Tibial artery (tissue), 4 donors: ENCODE measurements around the gene BICDL1.
A peak's percentile ranks its signal among the peaks of the same experiment; 100 is the strongest.

ENCODE experiments used
- DNase-seq, 2 donors: peaks; one replicate each; pipeline ENCODE4 v3.0.0-alpha.2; 2019
- H3K27ac ChIP-seq, 2 donors: fragments of 200-600 bp; sonication (generic) in 1 of 2; 1 replicate in 1 of 2; 2 replicates in 1 of 2; pipeline ENCODE4 v1.5.1; 2018 to 2019; ENCODE audit warnings: mild to moderate bottlenecking in 1 of 2
- H3K27me3 ChIP-seq, 2 donors: fragments of 200-600 bp; sonication (generic) in 1 of 2; one replicate each; pipeline versions ENCODE4 v1.5.1 to v1.6.0; 2016 to 2019
- H3K36me3 ChIP-seq, 3 donors: fragments of 200-600 bp; sonication (generic) in 2 of 3; one replicate each; pipeline ENCODE4 v1.5.1; 2016 to 2019; ENCODE audit warnings: mild to moderate bottlenecking in 2 of 3
- H3K4me1 ChIP-seq, 4 donors: fragments of 200-600 bp; sonication (generic) in 2 of 4; 1 replicate in 3 of 4; 2 replicates in 1 of 4; pipeline ENCODE4 v1.5.1; 2016 to 2019
- H3K4me3 ChIP-seq, 2 donors: fragments of 200-600 bp; sonication (generic) in 1 of 2; 1 replicate in 1 of 2; 2 replicates in 1 of 2; pipeline ENCODE4 v1.5.1; 2018 to 2019; ENCODE audit warnings: mild to moderate bottlenecking in 2 of 2
- H3K9me3 ChIP-seq, 3 donors: fragments of 200-600 bp; sonication (generic) in 1 of 3; one replicate each; pipeline ENCODE4 v1.5.1; 2016 to 2019
- CTCF ChIP-seq, 2 experiments: fragments of 200-600 bp in 1 of 2; fragments of 450-650 bp in 1 of 2; IDR thresholded peaks; one replicate each; pipeline ENCODE4 v1.5.1; 2017 to 2019; ENCODE audit warnings: antibody characterized with exemption in 2 of 2, mild to moderate bottlenecking in 1 of 2, moderate library complexity in 1 of 2
- intact Hi-C: fragments of 100-400 bp; cut with DNase I; formaldehyde crosslinking; loops from one replicate; pipeline ENCODE4 v1.15.0; 2023; ENCODE audit warnings: low total_unique reads

BICDL1 gene

GRCh38 chr12:120096671-120097202 is 107.7 kb downstream of the BICDL1 start:
- no peak overlapping the region for H3K27ac ChIP-seq
- no peak for DNase-seq
- intact Hi-C loops = no loop called here
- no peaks in the 10 kb centered on the region for H3K9me3 ChIP-seq
- no peak for TF ChIP-seq CTCF (IDR thresholded peaks at IDR 0.05)
- H3K4me3 ChIP-seq = no peak overlapping the region
- H3K27me3 ChIP-seq = no peaks in the 10 kb centered on the region
- H3K36me3 ChIP-seq = peaks cover 36 to 86% (median 60%) of the 10 kb centered on the region in 3 donors
- peaks cover 0 to 19% (median 17%) of the 10 kb centered on the region in 4 donors for H3K4me1 ChIP-seq

DNA sequence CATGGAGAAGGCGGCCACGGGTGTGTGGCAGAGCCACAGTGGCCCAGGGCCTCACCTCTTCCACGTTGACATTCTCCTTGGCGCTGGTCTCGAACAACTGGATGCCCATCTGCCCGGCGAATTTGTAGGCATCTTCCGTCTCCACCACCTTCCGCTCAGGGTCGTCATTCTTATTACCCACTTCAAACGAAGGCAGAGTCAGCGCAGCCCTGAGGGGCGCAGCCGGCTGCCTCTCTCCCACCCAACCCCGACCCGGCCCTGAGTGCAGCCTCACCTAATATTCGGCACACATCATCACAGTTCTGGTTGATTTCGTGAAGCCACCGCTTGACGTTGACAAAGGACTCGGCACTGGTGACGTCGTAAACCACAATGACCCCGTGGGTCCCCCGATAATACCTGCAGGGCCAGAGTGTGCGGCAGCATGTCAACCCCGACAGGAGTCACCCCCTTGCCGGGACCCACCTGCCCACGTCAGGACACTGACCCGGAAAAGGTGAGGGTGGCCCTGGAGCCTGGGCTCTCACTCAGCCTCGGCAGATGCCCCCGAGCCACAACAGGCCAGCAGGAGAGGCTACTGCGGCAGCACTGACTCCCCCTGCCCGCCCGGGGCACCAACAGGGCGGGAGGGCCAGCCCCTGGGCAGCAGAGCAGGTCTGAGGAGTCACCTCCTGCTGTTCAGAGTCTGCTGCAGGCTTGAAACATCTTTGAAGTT is 109.9 kb downstream of the BICDL1 start:
- DNase-seq = no peak
- TF ChIP-seq CTCF (IDR thresholded peaks at IDR 0.05) = no peak
- H3K36me3 ChIP-seq = peaks cover 47 to 82% (median 74%) of the 10 kb centered on the region in 3 donors
- H3K27ac ChIP-seq = no peak overlapping the region
- peaks cover 0 to 28% (median 25%) of the 10 kb centered on the region in 4 donors for H3K4me1 ChIP-seq
- H3K9me3 ChIP-seq = no peaks in the 10 kb centered on the region
- intact Hi-C loops = no loop called here
- H3K27me3 ChIP-seq = no peaks in the 10 kb centered on the region
- H3K4me3 ChIP-seq = no peak overlapping the region

DNA sequence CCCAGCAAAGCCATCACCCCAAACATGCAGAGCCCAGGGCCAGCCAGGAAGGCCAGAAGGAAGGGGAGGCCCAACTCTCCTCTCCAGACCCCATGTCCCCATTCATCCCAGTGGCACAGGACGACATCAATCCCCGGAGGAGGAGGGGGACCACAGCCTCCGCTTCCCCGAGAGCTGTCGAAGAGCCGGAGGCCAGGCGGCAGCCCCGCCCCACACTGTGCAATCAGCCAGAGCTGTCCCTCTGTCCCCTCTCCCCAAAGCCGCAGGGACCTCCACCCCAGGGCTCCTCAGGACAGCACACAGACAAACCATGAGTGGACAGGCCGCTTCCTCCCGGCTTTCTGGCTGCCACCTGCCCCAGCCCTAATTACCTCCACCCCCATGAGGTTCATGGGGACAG is 110.7 kb downstream of the BICDL1 start:
- peaks cover 0 to 28% (median 25%) of the 10 kb centered on the region in 4 donors for H3K4me1 ChIP-seq
- no peaks in the 10 kb centered on the region for H3K27me3 ChIP-seq
- no peak for TF ChIP-seq CTCF (IDR thresholded peaks at IDR 0.05)
- H3K36me3 ChIP-seq = peaks cover 49 to 82% (median 69%) of the 10 kb centered on the region in 3 donors
- H3K9me3 ChIP-seq = no peaks in the 10 kb centered on the region
- DNase-seq = no peak
- no peak overlapping the region for H3K4me3 ChIP-seq
- peak overlapping the region; percentile 48 to 65 for H3K27ac ChIP-seq
- intact Hi-C loops = no loop called here

GRCh38 chr12:120100630-120101029 is 111.6 kb downstream of the BICDL1 start:
- peak; percentile 77 to 94 for DNase-seq
- intact Hi-C loops = no loop called here
- Histone ChIP-seq H3K9me3 (no peaks in the 10 kb centered on the region), H3K27me3 (no peaks in the 10 kb centered on the region), H3K27ac (peak overlapping the region; percentile 48 to 65), H3K4me1 (peaks cover 0 to 28% (median 25%) of the 10 kb centered on the region in 4 donors), H3K36me3 (peaks cover 43 to 83% (median 66%) of the 10 kb centered on the region in 3 donors), H3K4me3 (no peak overlapping the region)
- TF ChIP-seq CTCF (IDR thresholded peaks at IDR 0.05) = no peak

DNA sequence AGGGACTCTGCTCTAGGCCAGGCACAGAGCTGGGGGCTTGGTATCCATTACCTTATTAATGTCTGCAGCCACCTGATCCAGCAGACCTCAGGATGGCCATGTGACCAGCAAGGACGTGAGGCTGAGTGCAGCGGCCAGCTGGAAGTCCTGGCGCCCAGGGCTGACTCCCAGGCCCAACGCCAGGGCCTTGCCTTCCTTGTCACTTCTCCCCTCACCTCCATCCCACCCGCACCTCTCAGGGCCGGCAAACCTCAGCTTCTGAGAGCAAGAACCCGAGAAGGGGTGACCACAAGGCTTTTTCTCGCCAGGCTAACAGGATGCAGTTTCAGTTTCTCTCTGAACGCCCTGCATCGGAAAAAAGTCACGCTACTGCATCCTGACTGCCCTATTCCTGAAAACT is 112.1 kb downstream of the BICDL1 start:
- no peak for DNase-seq
- H3K9me3 ChIP-seq = no peaks in the 10 kb centered on the region
- peaks cover 40 to 83% (median 61%) of the 10 kb centered on the region in 3 donors for H3K36me3 ChIP-seq
- H3K4me3 ChIP-seq = no peak overlapping the region
- H3K27me3 ChIP-seq = no peaks in the 10 kb centered on the region
- H3K4me1 ChIP-seq = peaks cover 0 to 28% (median 25%) of the 10 kb centered on the region in 4 donors
- intact Hi-C loops = no loop called here
- no peak for TF ChIP-seq CTCF (IDR thresholded peaks at IDR 0.05)
- peak overlapping the region; percentile 48 to 65 for H3K27ac ChIP-seq
